HepG2 (cell line): ENCODE measurements around the gene DGKG. TPM values are rescaled to one million over a fixed set of nuclear protein-coding genes. Genes with fewer than 3 reads are reported as not detected.
A peak's percentile ranks its signal among the peaks of the same experiment; 100 is the strongest.

ENCODE experiments used
- ARNTL ChIP-seq: sonication (generic); formaldehyde crosslinking; IDR thresholded peaks from 2 replicates; pipeline ENCODE4 v1.4.0; 2020; ENCODE audit warnings: mild to moderate bottlenecking, missing genetic modification reagents
- ETV5 ChIP-seq: IDR thresholded peaks from 2 replicates; pipeline ENCODE4 v1.6.1; 2018; ENCODE audit warnings: missing biosample characterization, missing genetic modification reagents, inconsistent platforms, borderline replicate concordance
- FOXO1 ChIP-seq: sonication (generic); formaldehyde crosslinking; IDR thresholded peaks from 2 replicates; pipeline ENCODE4 v1.4.0; 2020; ENCODE audit warnings: missing genetic modification reagents
- JUND ChIP-seq: sonication (generic); formaldehyde crosslinking; IDR thresholded peaks from 2 replicates; pipeline ENCODE4 v1.8.0; 2022; ENCODE audit warnings: mild to moderate bottlenecking, missing genetic modification reagents
- MLX ChIP-seq: IDR thresholded peaks from 2 replicates; pipeline ENCODE4 v1.6.1; 2016
- MNT ChIP-seq: fragments of 450-650 bp; IDR thresholded peaks from 2 replicates; pipeline ENCODE4 v1.6.1; 2016
- NR2F2 ChIP-seq: IDR thresholded peaks from 2 replicates; pipeline ENCODE4 v1.6.1; 2012; ENCODE audit warnings: low read depth, inconsistent platforms, borderline replicate concordance
- PHF21A ChIP-seq: sonication (generic); formaldehyde crosslinking; IDR thresholded peaks from 2 replicates; pipeline ENCODE4 v1.5.0; 2020; ENCODE audit warnings: mild to moderate bottlenecking, missing genetic modification reagents
- RBFOX2 ChIP-seq: fragments of 200-400 bp; formaldehyde crosslinking; IDR thresholded peaks from 2 replicates; pipeline ENCODE4 v1.6.1; 2017; ENCODE audit warnings: low read depth, mild to moderate bottlenecking, low read length
- RBM22 ChIP-seq: fragments of 200-400 bp; formaldehyde crosslinking; optimal IDR thresholded peaks from 2 replicates; pipeline ENCODE3; 2017; ENCODE audit warnings: mild to moderate bottlenecking, low read length, moderate library complexity
- ZFP36 ChIP-seq: fragments of 150-350 bp; IDR thresholded peaks from 2 replicates; pipeline ENCODE4 v1.6.1; 2018; ENCODE audit warnings: borderline replicate concordance, low read length, low read depth; ENCODE audit not compliant: partially characterized antibody
- ZHX1 ChIP-seq: sonication (generic); formaldehyde crosslinking; IDR thresholded peaks from 2 replicates; pipeline ENCODE4 v1.8.1; 2022; ENCODE audit warnings: low read depth, mild to moderate bottlenecking, missing genetic modification reagents
- ZNF224 ChIP-seq: sonication (generic); formaldehyde crosslinking; IDR thresholded peaks from 2 replicates; pipeline ENCODE4 v1.5.0; 2020; ENCODE audit warnings: mild to moderate bottlenecking, missing genetic modification reagents
- ZNF557 ChIP-seq: sonication (generic); formaldehyde crosslinking; IDR thresholded peaks from 2 replicates; pipeline ENCODE4 v1.4.0; 2020; ENCODE audit warnings: missing genetic modification reagents
- ZNF570 ChIP-seq: sonication (generic); formaldehyde crosslinking; IDR thresholded peaks from 2 replicates; pipeline ENCODE4 v1.4.0; 2020; ENCODE audit warnings: mild to moderate bottlenecking, missing genetic modification reagents, borderline replicate concordance
- ZNF619 ChIP-seq: sonication (generic); formaldehyde crosslinking; IDR thresholded peaks from 2 replicates; pipeline ENCODE4 v1.4.0; 2020; ENCODE audit warnings: mild to moderate bottlenecking, missing genetic modification reagents
- ZSCAN22 ChIP-seq: sonication (generic); formaldehyde crosslinking; IDR thresholded peaks from 2 replicates; pipeline ENCODE4 v1.4.0; 2020; ENCODE audit warnings: mild to moderate bottlenecking, missing genetic modification reagents
- polyA plus RNA-seq, 8 experiments: library from polyadenylated mRNA; depleted of rRNA in 3 of 8; stranded (reverse) in 7 of 8; unstranded in 1 of 8; fragments of >200 nt; fragmentation: Illumina TruSeq in 4 of 8; extraction: Trizol in 4 of 8; gene quantifications; 2 replicates each; pipeline versions ENCODE4 v1.2.1 to v1.2.3, GENCODE V29; 2011 to 2016; ENCODE audit warnings: low read depth in 4 of 8, missing spikeins in 1 of 8, mixed read lengths in 1 of 8; ENCODE audit not compliant: insufficient read depth in 1 of 8
- total RNA-seq, 5 experiments: library from RNA; depleted of rRNA; stranded (reverse); fragments of >200 nt; fragmentation: Illumina TruSeq; extraction: Trizol; gene quantifications; 2 replicates each; pipeline ENCODE4 v1.2.3, GENCODE V29; 2016; ENCODE audit warnings: low read depth in 1 of 5
- TF ChIP-seq, protein P1 (sequence below): sonication (generic); IDR thresholded peaks from 2 replicates; pipeline ENCODE4 v1.6.1; 2016; ENCODE audit warnings: low read depth, borderline replicate concordance
- TF ChIP-seq, protein P2 (sequence below): sonication (generic); formaldehyde crosslinking; IDR thresholded peaks from 2 replicates; pipeline ENCODE4 v1.9.0; 2021; ENCODE audit warnings: missing genetic modification reagents, borderline replicate concordance

DGKG gene
- total and polyA plus RNA-seq, 2 of the 13 experiments (the other 11 are each of a cell fraction or from before 2014, with no cell fraction given), result 3.8 to 6.2 TPM

- TF ChIP-seq ARNTL (CRISPR knock-in tag), result no peak
- TF ChIP-seq ZNF224 (CRISPR knock-in tag), result no peak
- 0 out of 2 replicates have a peak, but pooled peaks have one; percentile 59 for TF ChIP-seq MNT
- TF ChIP-seq, protein P1, sequence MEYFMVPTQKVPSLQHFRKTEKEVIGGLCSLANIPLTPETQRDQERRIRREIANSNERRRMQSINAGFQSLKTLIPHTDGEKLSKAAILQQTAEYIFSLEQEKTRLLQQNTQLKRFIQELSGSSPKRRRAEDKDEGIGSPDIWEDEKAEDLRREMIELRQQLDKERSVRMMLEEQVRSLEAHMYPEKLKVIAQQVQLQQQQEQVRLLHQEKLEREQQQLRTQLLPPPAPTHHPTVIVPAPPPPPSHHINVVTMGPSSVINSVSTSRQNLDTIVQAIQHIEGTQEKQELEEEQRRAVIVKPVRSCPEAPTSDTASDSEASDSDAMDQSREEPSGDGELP, result peak; percentile 51; the same call in 1 of the 2 replicates
- peak; percentile 65; the same call in 1 of the 2 replicates for TF ChIP-seq ZNF619 (CRISPR knock-in tag)
- 0 out of 2 replicates have a peak, but pooled peaks have one; percentile 14 for TF ChIP-seq NR2F2
- peak; percentile 57; the same call in 1 of the 2 replicates for TF ChIP-seq ETV5
- no peak for TF ChIP-seq ZSCAN22 (CRISPR knock-in tag)
- TF ChIP-seq FOXO1 (CRISPR knock-in tag), result no peak; the same call in 1 of the 2 replicates
- no peak for TF ChIP-seq RBFOX2
- no peak for TF ChIP-seq ZHX1
- TF ChIP-seq ZNF557 (CRISPR knock-in tag), result no peak
- TF ChIP-seq, protein P2, sequence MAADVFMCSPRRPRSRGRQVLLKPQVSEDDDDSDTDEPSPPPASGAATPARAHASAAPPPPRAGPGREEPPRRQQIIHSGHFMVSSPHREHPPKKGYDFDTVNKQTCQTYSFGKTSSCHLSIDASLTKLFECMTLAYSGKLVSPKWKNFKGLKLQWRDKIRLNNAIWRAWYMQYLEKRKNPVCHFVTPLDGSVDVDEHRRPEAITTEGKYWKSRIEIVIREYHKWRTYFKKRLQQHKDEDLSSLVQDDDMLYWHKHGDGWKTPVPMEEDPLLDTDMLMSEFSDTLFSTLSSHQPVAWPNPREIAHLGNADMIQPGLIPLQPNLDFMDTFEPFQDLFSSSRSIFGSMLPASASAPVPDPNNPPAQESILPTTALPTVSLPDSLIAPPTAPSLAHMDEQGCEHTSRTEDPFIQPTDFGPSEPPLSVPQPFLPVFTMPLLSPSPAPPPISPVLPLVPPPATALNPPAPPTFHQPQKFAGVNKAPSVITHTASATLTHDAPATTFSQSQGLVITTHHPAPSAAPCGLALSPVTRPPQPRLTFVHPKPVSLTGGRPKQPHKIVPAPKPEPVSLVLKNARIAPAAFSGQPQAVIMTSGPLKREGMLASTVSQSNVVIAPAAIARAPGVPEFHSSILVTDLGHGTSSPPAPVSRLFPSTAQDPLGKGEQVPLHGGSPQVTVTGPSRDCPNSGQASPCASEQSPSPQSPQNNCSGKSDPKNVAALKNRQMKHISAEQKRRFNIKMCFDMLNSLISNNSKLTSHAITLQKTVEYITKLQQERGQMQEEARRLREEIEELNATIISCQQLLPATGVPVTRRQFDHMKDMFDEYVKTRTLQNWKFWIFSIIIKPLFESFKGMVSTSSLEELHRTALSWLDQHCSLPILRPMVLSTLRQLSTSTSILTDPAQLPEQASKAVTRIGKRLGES (CRISPR knock-in tag), result no peak
- TF ChIP-seq ZNF570, result no peak
- no peak for TF ChIP-seq RBM22
- no peak for TF ChIP-seq JUND
- TF ChIP-seq MLX (CRISPR knock-in tag), result peak; percentile 52; the same call in 1 of the 2 replicates
- TF ChIP-seq ZFP36, result no peak
- TF ChIP-seq PHF21A, result peak; percentile 59; the same call in 1 of the 2 replicates
Measured at GRCh38 chr3:186241910-186242821, 119.9 kb downstream of the DGKG start (continued).
